Measurements from ENCODE around the gene CALCA. TPM values are rescaled to one million over a fixed set of nuclear protein-coding genes. Genes with fewer than 3 reads are reported as not detected.

CALCA gene
- total and polyA plus RNA-seq, 2 of the 8 experiments (the other 6 are each of a cell fraction or from before 2014, with no cell fraction given): 0.50 to 0.73 TPM

- Histone ChIP-seq H3K14ac (ENCODE audit: insufficient read length) (no peak overlapping the region), H3K9me3 (ENCODE audit: insufficient read depth in 2 of 2, low read depth in 1 of 2, low read length in 1 of 2) (peaks cover 0 to 3% of the 10 kb centered on the region in 2 experiments; a peak in 1 of 4 replicates), H2BK120ac (replicated peaks; ENCODE audit: low read depth, low read length) (no peak overlapping the region), H3K4me1 (replicated peaks in 1 of 4; ENCODE audit: control insufficient read depth in 3 of 4, insufficient read depth in 4 of 4, low read length in 3 of 4) (no peaks in the 10 kb centered on the region), H2BK5ac (ENCODE audit: low read depth, low read length) (no peak overlapping the region), H2AK5ac (ENCODE audit: low read depth, low read length) (no peak overlapping the region), H2BK20ac (ENCODE audit: low read length) (no peak overlapping the region), H4K5ac (ENCODE audit: insufficient read length, low read depth, low read length) (no peak overlapping the region), H3K4ac (replicated peaks; ENCODE audit: insufficient read length, low read depth, low read length) (no peak overlapping the region), H4K8ac (ENCODE audit: extremely low read depth, insufficient read depth, low read length) (no peak overlapping the region), H3K18ac (ENCODE audit: extremely low read depth, low read length) (no peak overlapping the region), H3K4me3 (ENCODE audit: extremely low read depth in 1 of 4, insufficient read depth in 2 of 4, low read depth in 3 of 4, low read length in 4 of 4) (no peak overlapping the region), H2BK12ac (ENCODE audit: low read depth, low read length) (no peak overlapping the region), H3K9ac (replicated peaks in 1 of 4; ENCODE audit: extremely low read depth in 1 of 4, low read depth in 3 of 4, low read length in 3 of 4) (no peak overlapping the region), H2AFZ (ENCODE audit: low read length) (no peak overlapping the region), H3K56ac (replicated peaks; ENCODE audit: insufficient read length, low read depth, low read length) (no peak overlapping the region), H3K23me2 (ENCODE audit: low read depth, low read length) (no peaks in the 10 kb centered on the region), H3K36me3 (ENCODE audit: control insufficient read depth in 2 of 4, insufficient read depth in 4 of 4, low read length in 3 of 4) (no peaks in the 10 kb centered on the region), H4K20me1 (replicated peaks in 1 of 2; ENCODE audit: control insufficient read depth in 1 of 2, insufficient read depth in 2 of 2, low read length in 2 of 2) (no peaks in the 10 kb centered on the region), H3K4me2 (ENCODE audit: insufficient read depth in 1 of 2, low read depth in 2 of 2, low read length in 2 of 2) (no peak overlapping the region), H3K27ac (ENCODE audit: low read depth, low read length) (no peak overlapping the region), H3K27me3 (replicated peaks in 1 of 4; ENCODE audit: control insufficient read depth in 3 of 4, extremely low read depth in 1 of 4, insufficient read depth in 3 of 4, low read length in 3 of 4) (no peaks in the 10 kb centered on the region), H2BK15ac (ENCODE audit: low read length) (no peak overlapping the region), H3K79me2 (ENCODE audit: control insufficient read depth in 1 of 2, insufficient read depth in 2 of 2, low read length in 2 of 2) (no peaks in the 10 kb centered on the region), H3K79me1 (ENCODE audit: low read depth, low read length) (no peaks in the 10 kb centered on the region), H4K91ac (replicated peaks; ENCODE audit: insufficient read length, low read length) (no peak overlapping the region), H3K23ac (ENCODE audit: insufficient read length) (no peak overlapping the region)
- POLR2A ChIA-PET (ENCODE audit: partially characterized antibody): no interaction called here
- CTCF ChIA-PET (ENCODE audit: partially characterized antibody): interaction anchor here (0.6 to 2.4 kb wide), 2 partner anchors 19 to 79 kb away, joined by 3 to 5 read pairs; no protein-coding TSS in a partner anchor
- TF ChIP-seq TEAD4 (IDR thresholded peaks at IDR 0.05; ENCODE audit: low read depth, low read length): no peak
- TF ChIP-seq KDM1A (IDR thresholded peaks at IDR 0.05; ENCODE audit: borderline replicate concordance, low read length): no peak
- no peak for TF ChIP-seq BACH1 (IDR thresholded peaks at IDR 0.05; ENCODE audit: low read length)
- TF ChIP-seq, protein P1, sequence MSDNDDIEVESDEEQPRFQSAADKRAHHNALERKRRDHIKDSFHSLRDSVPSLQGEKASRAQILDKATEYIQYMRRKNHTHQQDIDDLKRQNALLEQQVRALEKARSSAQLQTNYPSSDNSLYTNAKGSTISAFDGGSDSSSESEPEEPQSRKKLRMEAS (IDR thresholded peaks at IDR 0.05): no peak
- no peak for FAIRE-seq
- no peak for DNase-seq (ENCODE audit: low read depth in 1 of 2, low spot score in 2 of 2)
These were observed 45.0 kb downstream of the CALCA start for GRCh38 chr11:14927146-14927545.
